ENCODE measurements around the gene SEPSECS.

- TF ChIP-seq CTCF (optimal IDR thresholded peaks at IDR 0.05 in 1 of 3, IDR thresholded peaks at IDR 0.05 in 1 of 3, conservative IDR thresholded peaks at IDR 0.05 in 1 of 3; ENCODE audit: extremely low read depth in 1 of 3, insufficient read depth in 2 of 3, low read length in 3 of 3) (no peak), EZH2 (IDR thresholded peaks at IDR 0.05; ENCODE audit: low read length) (no peak)
Observed at GRCh38 chr4:25117716-25118472, 42.4 kb downstream of the SEPSECS start.

Measured in keratinocyte (primary cell).